CD14-positive monocyte (primary cell): Measurements from ENCODE around the gene DPF1. TPM values are rescaled to one million over a fixed set of nuclear protein-coding genes. Genes with fewer than 3 reads are reported as not detected.

Source experiments
- DNase-seq, 3 donors: peaks; one replicate each; pipeline ENCODE4 v3.0.0-alpha.2; 2011 to 2022
- H2AFZ ChIP-seq: 2 replicates; pipeline ENCODE4 v1.6.0; 2012; ENCODE audit warnings: mild to moderate bottlenecking, low read depth, low read length, inconsistent platforms; ENCODE audit not compliant: insufficient read depth, poor library complexity, severe bottlenecking
- H3K27ac ChIP-seq, 2 donors: 1 replicate in 1 of 2; 2 replicates in 1 of 2; pipeline ENCODE4 v1.5.1; 2012 to 2013; ENCODE audit warnings: low read length in 2 of 2, control low read depth in 1 of 2, inconsistent platforms in 1 of 2, low read depth in 1 of 2, mild to moderate bottlenecking in 1 of 2
- H3K27me3 ChIP-seq, 2 donors: one replicate each; pipeline versions ENCODE4 v1.6.0 to v1.6.1; 2011 to 2013; ENCODE audit warnings: low read length in 2 of 2; ENCODE audit not compliant: control insufficient read depth in 2 of 2, insufficient read depth in 2 of 2
- H3K36me3 ChIP-seq, 2 donors: replicated peaks in 1 of 2; 1 replicate in 1 of 2; 2 replicates in 1 of 2; pipeline versions ENCODE4 v1.5.1 to v1.6.1; 2012 to 2013; ENCODE audit warnings: low read length in 2 of 2, control low read depth in 1 of 2, inconsistent platforms in 1 of 2, mild to moderate bottlenecking in 1 of 2; ENCODE audit not compliant: insufficient read depth in 2 of 2, control insufficient read depth in 1 of 2
- H3K4me1 ChIP-seq, 2 donors: 1 replicate in 1 of 2; 2 replicates in 1 of 2; pipeline versions ENCODE4 v1.5.1 to v1.6.1; 2012 to 2013; ENCODE audit warnings: low read length in 2 of 2, control low read depth in 1 of 2, inconsistent platforms in 1 of 2, mild to moderate bottlenecking in 1 of 2, moderate library complexity in 1 of 2; ENCODE audit not compliant: insufficient read depth in 2 of 2, control insufficient read depth in 1 of 2
- H3K4me2 ChIP-seq: replicated peaks from 2 replicates; pipeline ENCODE3; 2012; ENCODE audit warnings: low read length, moderate library complexity, mild to moderate bottlenecking; ENCODE audit not compliant: poor library complexity, severe bottlenecking; ENCODE audit errors: extremely low read depth
- H3K4me3 ChIP-seq, 3 experiments: fragments of 200-600 bp in 1 of 3; sonication (generic) in 1 of 3; replicated peaks in 1 of 3; 1 replicate in 2 of 3; 2 replicates in 1 of 3; pipeline ENCODE4 v1.5.1; 2011 to 2013; ENCODE audit warnings: low read length in 3 of 3, mild to moderate bottlenecking in 3 of 3, control low read depth in 2 of 3, low read depth in 2 of 3, inconsistent platforms in 1 of 3, moderate library complexity in 1 of 3
- H3K79me2 ChIP-seq: 2 replicates; pipeline ENCODE4 v1.6.0; 2012; ENCODE audit warnings: mild to moderate bottlenecking, control low read depth, inconsistent platforms, low read length, moderate library complexity; ENCODE audit not compliant: insufficient read depth
- H3K9ac ChIP-seq: 2 replicates; pipeline ENCODE4 v1.6.0; 2017; ENCODE audit warnings: low read length, mild to moderate bottlenecking; ENCODE audit not compliant: insufficient read depth, poor library complexity, severe bottlenecking
- H3K9me3 ChIP-seq, 2 donors: replicated peaks in 1 of 2; 1 replicate in 1 of 2; 2 replicates in 1 of 2; pipeline versions ENCODE4 v1.5.1 to v1.6.1; 2012 to 2013; ENCODE audit warnings: low read length in 2 of 2, control low read depth in 1 of 2; ENCODE audit not compliant: control insufficient read depth in 1 of 2, insufficient read depth in 1 of 2
- H4K20me1 ChIP-seq: 2 replicates; pipeline ENCODE4 v1.6.0; 2012; ENCODE audit warnings: mild to moderate bottlenecking, low read length, control low read depth, moderate library complexity; ENCODE audit not compliant: insufficient read depth
- H3K27ac Mint-ChIP-seq, 7 donors: one replicate each; pipeline ENCODE4 v1.8.0; 2020; ENCODE audit warnings: mild to moderate bottlenecking in 7 of 7, mixed read lengths in 7 of 7, moderate library complexity in 6 of 7, inconsistent platforms in 2 of 7
- H3K27me3 Mint-ChIP-seq, 3 donors: one replicate each; pipeline ENCODE4 v1.8.0; 2021 to 2022; ENCODE audit warnings: low read depth in 3 of 3, mild to moderate bottlenecking in 3 of 3, mixed read lengths in 3 of 3, moderate library complexity in 3 of 3, inconsistent platforms in 1 of 3
- H3K36me3 Mint-ChIP-seq, 2 donors: one replicate each; pipeline ENCODE4 v1.8.0; 2020; ENCODE audit warnings: mixed read lengths in 2 of 2, inconsistent platforms in 1 of 2, mild to moderate bottlenecking in 1 of 2
- H3K4me1 Mint-ChIP-seq: one replicate; pipeline ENCODE4 v1.8.0; 2020; ENCODE audit warnings: mild to moderate bottlenecking, mixed read lengths
- H3K4me3 Mint-ChIP-seq, 2 donors: one replicate each; pipeline ENCODE4 v1.8.0; 2020; ENCODE audit warnings: mild to moderate bottlenecking in 2 of 2, mixed read lengths in 2 of 2, moderate library complexity in 1 of 2
- H3K9me3 Mint-ChIP-seq, 7 donors: one replicate each; pipeline ENCODE4 v1.8.0; 2020 to 2022; ENCODE audit warnings: mixed read lengths in 7 of 7, mild to moderate bottlenecking in 6 of 7, moderate library complexity in 6 of 7, inconsistent platforms in 2 of 7
- WGBS: methylation state at CpG from one replicate; pipeline ENCODE4 v1.1.5; 2013; ENCODE audit warnings: missing lambda C conversion rate; ENCODE audit not compliant: insufficient coverage; 5-methylcytosine and 5-hydroxymethylcytosine counted together
- intact Hi-C, 2 donors: fragments of 100-400 bp; cut with micrococcal nuclease; formaldehyde crosslinking; loops; one replicate each; pipeline versions ENCODE4 v1.15.0 to v1.15.1; 2023
- polyA plus RNA-seq, 3 donors: library from polyadenylated mRNA; depleted of rRNA in 1 of 3; unstranded in 2 of 3; stranded (reverse) in 1 of 3; fragments of 300-500 nt in 2 of 3; fragments of >200 nt in 1 of 3; fragmentation: Illumina TruSeq in 2 of 3; gene quantifications; 1 replicate in 2 of 3; 2 replicates in 1 of 3; pipeline ENCODE4 v1.2.3, GENCODE V29; 2012 to 2021
- TF ChIP-seq, protein P1 (sequence below): fragments of 200-600 bp; IDR thresholded peaks from one replicate; pipeline ENCODE4 v1.8.0; 2022; ENCODE audit warnings: antibody characterized with exemption, mild to moderate bottlenecking

The DPF1 gene
- polyA plus RNA-seq, 3 donors, result not detected

GRCh38 chr19:38250428-38250820, 26.4 kb upstream of the DPF1 start:
- no peak overlapping the region for H3K27ac ChIP-seq
- Mint-ChIP-seq H3K4me3 (no peak overlapping the region), H3K9me3 (peaks cover 0 to 3% (median 0%) of the 10 kb centered on the region in 7 donors), H3K27me3 (peaks cover 21 to 39% (median 33%) of the 10 kb centered on the region in 3 donors), H3K27ac (no peak overlapping the region), H3K36me3 (no peaks in the 10 kb centered on the region), H3K4me1 (peaks cover 8% of the 10 kb centered on the region)
- TF ChIP-seq, protein P1, sequence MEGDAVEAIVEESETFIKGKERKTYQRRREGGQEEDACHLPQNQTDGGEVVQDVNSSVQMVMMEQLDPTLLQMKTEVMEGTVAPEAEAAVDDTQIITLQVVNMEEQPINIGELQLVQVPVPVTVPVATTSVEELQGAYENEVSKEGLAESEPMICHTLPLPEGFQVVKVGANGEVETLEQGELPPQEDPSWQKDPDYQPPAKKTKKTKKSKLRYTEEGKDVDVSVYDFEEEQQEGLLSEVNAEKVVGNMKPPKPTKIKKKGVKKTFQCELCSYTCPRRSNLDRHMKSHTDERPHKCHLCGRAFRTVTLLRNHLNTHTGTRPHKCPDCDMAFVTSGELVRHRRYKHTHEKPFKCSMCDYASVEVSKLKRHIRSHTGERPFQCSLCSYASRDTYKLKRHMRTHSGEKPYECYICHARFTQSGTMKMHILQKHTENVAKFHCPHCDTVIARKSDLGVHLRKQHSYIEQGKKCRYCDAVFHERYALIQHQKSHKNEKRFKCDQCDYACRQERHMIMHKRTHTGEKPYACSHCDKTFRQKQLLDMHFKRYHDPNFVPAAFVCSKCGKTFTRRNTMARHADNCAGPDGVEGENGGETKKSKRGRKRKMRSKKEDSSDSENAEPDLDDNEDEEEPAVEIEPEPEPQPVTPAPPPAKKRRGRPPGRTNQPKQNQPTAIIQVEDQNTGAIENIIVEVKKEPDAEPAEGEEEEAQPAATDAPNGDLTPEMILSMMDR, result no peak
- no peaks in the 10 kb centered on the region for H3K36me3 ChIP-seq
- H3K4me1 ChIP-seq, result no peaks in the 10 kb centered on the region
- intact Hi-C loops, result no loop called here
- H3K9me3 ChIP-seq, result peaks cover 0 to 4% of the 10 kb centered on the region in 2 donors
- H2AFZ ChIP-seq, result no peak overlapping the region
- no peak overlapping the region for H3K4me3 ChIP-seq
- no peak for DNase-seq
- no peaks in the 10 kb centered on the region for H4K20me1 ChIP-seq
- H3K79me2 ChIP-seq, result no peaks in the 10 kb centered on the region
- H3K9ac ChIP-seq, result no peak overlapping the region
- H3K27me3 ChIP-seq, result peaks cover 3 to 16% of the 10 kb centered on the region in 2 donors
- H3K4me2 ChIP-seq, result no peak overlapping the region

DNA sequence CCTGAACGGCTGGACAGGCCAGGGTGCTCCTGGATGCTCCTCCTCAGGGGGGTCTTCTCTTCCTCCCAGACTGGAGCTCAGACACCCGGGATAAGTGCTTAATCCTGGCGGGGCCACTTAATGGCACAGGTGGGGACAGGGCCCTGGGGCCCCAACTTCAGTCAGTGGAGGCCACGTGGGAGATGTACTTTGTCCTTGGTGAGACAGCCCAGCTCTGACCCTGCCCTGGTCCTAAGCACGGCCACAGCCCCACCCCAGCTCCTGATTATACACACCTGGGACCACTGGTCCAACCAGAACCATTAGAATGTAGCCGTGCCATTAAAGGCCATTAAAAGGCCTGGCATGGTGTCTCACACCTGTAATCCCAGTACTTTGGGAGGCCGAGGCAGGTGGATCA, 24.4 kb upstream of the DPF1 start:
- Histone ChIP-seq H3K4me3 (no peak overlapping the region), H3K79me2 (no peaks in the 10 kb centered on the region), H3K9ac (no peak overlapping the region), H3K36me3 (no peaks in the 10 kb centered on the region), H3K4me1 (no peaks in the 10 kb centered on the region), H3K4me2 (no peak overlapping the region), H3K9me3 (no peaks in the 10 kb centered on the region), H4K20me1 (no peaks in the 10 kb centered on the region), H3K27ac (no peak overlapping the region), H3K27me3 (peaks cover 0 to 4% of the 10 kb centered on the region in 2 donors), H2AFZ (no peak overlapping the region)
- Mint-ChIP-seq H3K36me3 (no peaks in the 10 kb centered on the region), H3K4me1 (peaks cover 13% of the 10 kb centered on the region), H3K27me3 (peaks cover 12 to 29% (median 22%) of the 10 kb centered on the region in 3 donors), H3K4me3 (no peak overlapping the region), H3K9me3 (peaks cover 0 to 3% (median 0%) of the 10 kb centered on the region in 7 donors), H3K27ac (no peak overlapping the region)
- no peak for DNase-seq
- intact Hi-C loops, result no loop called here
- TF ChIP-seq, protein P1, result no peak
- 92% methylated on average over 5 of the region's 7 CpGs for WGBS
